Adrenal gland (tissue), 12 donors: ENCODE data around the gene MORF4L2. TPM values are rescaled to one million over a fixed set of nuclear protein-coding genes. Genes with fewer than 3 reads are reported as not detected.
A peak's percentile ranks its signal among the peaks of the same experiment; 100 is the strongest.

Experiments used
- DNase-seq, 7 donors: peaks; one replicate each; pipeline ENCODE4 v3.0.0-alpha.2; 2019 to 2020
- H3K27ac ChIP-seq, 5 donors: fragments of 200-600 bp; sonication (generic) in 4 of 5; 1 replicate in 3 of 5; 2 replicates in 2 of 5; pipeline versions ENCODE4 v1.5.1 to v1.8.0; 2016 to 2020; ENCODE audit warnings: mild to moderate bottlenecking in 1 of 5
- H3K27me3 ChIP-seq: fragments of 200-600 bp; 2 replicates; pipeline ENCODE4 v1.8.0; 2021
- H3K36me3 ChIP-seq, 2 donors: fragments of 200-600 bp; replicated peaks in 1 of 2; 1 replicate in 1 of 2; 2 replicates in 1 of 2; pipeline versions ENCODE4 v1.5.1 to v1.8.0; 2018 to 2022
- H3K4me1 ChIP-seq, 2 donors: fragments of 200-600 bp; replicated peaks in 1 of 2; 1 replicate in 1 of 2; 2 replicates in 1 of 2; pipeline versions ENCODE4 v1.5.1 to v1.8.0; 2018 to 2021
- H3K4me3 ChIP-seq, 4 donors: fragments of 200-600 bp; sonication (generic) in 3 of 4; one replicate each; pipeline ENCODE4 v1.5.1; 2016 to 2018
- H3K9me3 ChIP-seq, 3 donors: fragments of 200-600 bp; sonication (generic) in 1 of 3; replicated peaks in 1 of 3; 1 replicate in 2 of 3; 2 replicates in 1 of 3; pipeline versions ENCODE4 v1.5.1 to v1.8.0; 2016 to 2021
- CTCF ChIP-seq, 6 experiments: fragments of 450-650 bp in 4 of 6; fragments of 200-600 bp in 2 of 6; sonication (generic) in 1 of 6; IDR thresholded peaks; 1 replicate in 5 of 6; 2 replicates in 1 of 6; pipeline versions ENCODE4 v1.5.1 to v1.8.0; 2016 to 2021; ENCODE audit warnings: antibody characterized with exemption in 6 of 6, mild to moderate bottlenecking in 2 of 6, moderate library complexity in 1 of 6
- POLR2A ChIP-seq, 2 donors: fragments of 450-650 bp; IDR thresholded peaks; one replicate each; pipeline ENCODE4 v1.6.1; 2017; ENCODE audit warnings: antibody characterized with exemption in 2 of 2, mild to moderate bottlenecking in 2 of 2, moderate library complexity in 1 of 2
- WGBS, 4 donors: extraction: QIAGEN DNeasy Blood & Tissue Kit in 2 of 4; methylation state at CpG; one replicate each; pipeline versions ENCODE4 v1.1.5 to v1.1.7; 2013 to 2017; 5-methylcytosine and 5-hydroxymethylcytosine counted together
- intact Hi-C, 2 donors: fragments of 100-400 bp; cut with DNase I; formaldehyde crosslinking; loops; one replicate each; pipeline versions ENCODE4 v1.14.1 to v1.15.0; 2022 to 2023
- polyA plus RNA-seq, 3 donors: library from polyadenylated mRNA; stranded (reverse); fragments of 200-250 nt in 2 of 3; fragments of 350-450 nt in 1 of 3; fragmentation: Illumina TruSeq in 1 of 3; extraction: RNeasy Lipid Tissue Mini Kit (QIAGEN cat#74804) in 1 of 3; gene quantifications; one replicate each; pipeline ENCODE4 v1.2.3, GENCODE V29; 2013 to 2014
- total RNA-seq, 9 donors: library from RNA; depleted of rRNA in 4 of 9; stranded (reverse); fragments of >200 nt in 4 of 9; fragments of 120-200 nt in 1 of 9; fragmentation: NEBNext Ultra II Directional in 1 of 9; extraction: Animal tissue kit (Norgen Biotek cat#: 25700) in 1 of 9; gene quantifications; one replicate each; pipeline versions ENCODE4 v1.1.0 to v1.2.4, GENCODE V29; 2013 to 2023
- donor health status: healthy with polysubstance abuse.
- donor health status: Bipolar disorder and iron deficiency.
- donor health status: DM: yes; HTN: yes; CAD: no.
- donor health status: DM: no; HTN: no; CAD: no.
- donor health status: DM: no; HTN: no; CAD: no.
- donor health status: DM: yes; HTN: yes; CAD: no.

Gene MORF4L2
- total and polyA plus RNA-seq, 12 donors, result 225 to 767 (median 366) TPM

GRCh38 chrX:103637604-103638338 lies 48.7 kb downstream of the MORF4L2 start:
- intact Hi-C loops, result no loop called here
- Histone ChIP-seq H3K4me1 (no peaks in the 10 kb centered on the region), H3K9me3 (no peaks in the 10 kb centered on the region), H3K27me3 (no peaks in the 10 kb centered on the region), H3K36me3 (no peaks in the 10 kb centered on the region), H3K27ac (no peak overlapping the region), H3K4me3 (no peak overlapping the region)
- DNase-seq, result no peak
- WGBS, 4 donors, result 68 to 92% (median 83%) methylated on average over 2 of the region's 2 CpGs
- TF ChIP-seq POLR2A (IDR thresholded peaks at IDR 0.05), result no peak
- no peak for TF ChIP-seq CTCF (IDR thresholded peaks at IDR 0.05)

GRCh38 chrX:103635436-103635835 lies 51.1 kb downstream of the MORF4L2 start:
- TF ChIP-seq CTCF (IDR thresholded peaks at IDR 0.05) (no peak), POLR2A (IDR thresholded peaks at IDR 0.05) (no peak)
- H3K4me1 ChIP-seq, result peaks cover 0 to 4% of the 10 kb centered on the region in 2 donors
- H3K9me3 ChIP-seq, result no peaks in the 10 kb centered on the region
- intact Hi-C loops, result no loop called here
- DNase-seq, result no peak
- peaks cover 2% of the 10 kb centered on the region for H3K27me3 ChIP-seq
- no peak overlapping the region for H3K4me3 ChIP-seq
- H3K36me3 ChIP-seq, result no peaks in the 10 kb centered on the region
- no peak overlapping the region for H3K27ac ChIP-seq
- 55 to 96% (median 77%) methylated on average over 2 of the region's 2 CpGs for whole genome bisulfite sequencing, 4 donors

GRCh38 chrX:103631145-103631544 lies 55.4 kb downstream of the MORF4L2 start:
- Histone ChIP-seq H3K4me3 (no peak overlapping the region), H3K36me3 (no peaks in the 10 kb centered on the region), H3K27ac (no peak overlapping the region), H3K4me1 (peaks cover 0 to 8% of the 10 kb centered on the region in 2 donors), H3K9me3 (no peaks in the 10 kb centered on the region), H3K27me3 (peaks cover 14% of the 10 kb centered on the region)
- 78 to 98% (median 86%) methylated on average over 3 to 5 of the region's 5 CpGs for WGBS, 4 donors
- intact Hi-C loops, result no loop called here
- TF ChIP-seq POLR2A (IDR thresholded peaks at IDR 0.05) (no peak), CTCF (IDR thresholded peaks at IDR 0.05) (no peak)
- no peak for DNase-seq

GRCh38 chrX:103630171-103630511 lies 56.4 kb downstream of the MORF4L2 start:
- intact Hi-C loops, result no loop called here
- Histone ChIP-seq H3K4me3 (peak overlapping the region in 2 of 4 donors; percentile 33 to 60), H3K9me3 (no peaks in the 10 kb centered on the region), H3K27me3 (peaks cover 14% of the 10 kb centered on the region), H3K27ac (peak overlapping the region; percentile 75 to 94 (median 85)), H3K4me1 (peaks cover 0 to 13% of the 10 kb centered on the region in 2 donors), H3K36me3 (no peaks in the 10 kb centered on the region)
- WGBS, 4 donors, result 15 to 41% (median 26%) methylated on average over 6 of the region's 6 CpGs
- DNase-seq, result no peak
- TF ChIP-seq CTCF (IDR thresholded peaks at IDR 0.05) (peak in 4 of 6 experiments; percentile 4 to 40 (median 25)), POLR2A (IDR thresholded peaks at IDR 0.05) (no peak)
